ENCODE data around the gene PIEZO1. TPM values are rescaled to one million over a fixed set of nuclear protein-coding genes. Genes with fewer than 3 reads are reported as not detected.

PIEZO1 gene
- total and polyA plus RNA-seq, 9 of the 15 experiments (the other 6 are each of a cell fraction or from before 2014, with no cell fraction given): 3.6 to 432 (median 131) TPM

DNA sequence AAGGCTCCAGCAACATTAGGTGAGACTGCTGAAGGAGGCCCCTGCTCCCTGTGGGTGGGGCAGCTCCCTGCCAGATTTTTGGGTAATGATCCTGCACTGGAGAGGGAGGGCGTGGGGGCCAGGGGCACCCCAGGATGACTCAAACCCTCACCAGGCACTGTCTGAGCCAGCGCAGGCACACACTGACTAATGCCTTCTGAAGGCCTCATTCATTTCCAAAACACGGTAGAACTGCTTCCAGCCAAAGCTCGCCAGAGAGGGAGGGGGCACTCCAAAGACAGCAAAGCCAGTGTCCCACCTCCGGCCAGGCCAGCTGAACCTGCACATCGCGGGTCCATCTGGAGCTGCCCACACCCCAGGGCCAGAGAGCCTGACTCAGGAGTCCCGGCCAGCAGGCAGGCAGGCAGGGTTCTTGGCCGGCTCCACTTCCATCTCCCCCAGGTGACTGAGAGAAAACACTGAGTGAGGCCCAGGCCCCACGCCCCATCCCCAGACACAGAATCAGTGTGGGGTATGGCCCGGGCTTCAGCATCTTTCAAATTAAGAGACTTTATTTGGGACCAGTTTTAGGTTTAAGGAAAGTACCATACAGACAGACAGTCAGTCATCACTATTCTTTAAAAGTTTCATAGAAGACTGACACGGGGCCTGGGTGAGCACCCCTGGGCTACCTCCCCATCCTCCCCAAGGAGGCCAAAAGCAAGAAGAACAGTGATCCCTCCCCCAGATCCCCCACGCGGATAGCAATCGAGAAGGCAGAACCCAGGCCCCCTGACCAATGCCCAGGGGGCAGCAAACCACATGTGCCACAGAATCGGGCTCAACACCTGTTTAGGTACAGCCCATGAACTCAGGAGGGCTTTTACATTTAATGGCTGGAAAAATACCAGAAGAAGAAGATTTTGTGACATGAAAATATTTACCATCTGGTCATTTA is 2.3 kb downstream of the PIEZO1 start (continued):
- TF ChIP-seq POLR2G (IDR thresholded peaks at IDR 0.05; ENCODE audit: low read depth, low read length): peak; percentile 74
- TF ChIP-seq CHCHD3 (CRISPR knock-in tag; IDR thresholded peaks at IDR 0.05): no peak
- no peak for TF ChIP-seq FOXM1 (IDR thresholded peaks at IDR 0.05; ENCODE audit: low read depth)
- no peak for TF ChIP-seq FOXM1 (CRISPR knock-in tag; IDR thresholded peaks at IDR 0.05; ENCODE audit: low read depth)
- TF ChIP-seq POLR3A (IDR thresholded peaks at IDR 0.05; ENCODE audit: borderline replicate concordance, extremely low read depth, insufficient read depth, insufficient read length): no peak
- TF ChIP-seq, protein P1, sequence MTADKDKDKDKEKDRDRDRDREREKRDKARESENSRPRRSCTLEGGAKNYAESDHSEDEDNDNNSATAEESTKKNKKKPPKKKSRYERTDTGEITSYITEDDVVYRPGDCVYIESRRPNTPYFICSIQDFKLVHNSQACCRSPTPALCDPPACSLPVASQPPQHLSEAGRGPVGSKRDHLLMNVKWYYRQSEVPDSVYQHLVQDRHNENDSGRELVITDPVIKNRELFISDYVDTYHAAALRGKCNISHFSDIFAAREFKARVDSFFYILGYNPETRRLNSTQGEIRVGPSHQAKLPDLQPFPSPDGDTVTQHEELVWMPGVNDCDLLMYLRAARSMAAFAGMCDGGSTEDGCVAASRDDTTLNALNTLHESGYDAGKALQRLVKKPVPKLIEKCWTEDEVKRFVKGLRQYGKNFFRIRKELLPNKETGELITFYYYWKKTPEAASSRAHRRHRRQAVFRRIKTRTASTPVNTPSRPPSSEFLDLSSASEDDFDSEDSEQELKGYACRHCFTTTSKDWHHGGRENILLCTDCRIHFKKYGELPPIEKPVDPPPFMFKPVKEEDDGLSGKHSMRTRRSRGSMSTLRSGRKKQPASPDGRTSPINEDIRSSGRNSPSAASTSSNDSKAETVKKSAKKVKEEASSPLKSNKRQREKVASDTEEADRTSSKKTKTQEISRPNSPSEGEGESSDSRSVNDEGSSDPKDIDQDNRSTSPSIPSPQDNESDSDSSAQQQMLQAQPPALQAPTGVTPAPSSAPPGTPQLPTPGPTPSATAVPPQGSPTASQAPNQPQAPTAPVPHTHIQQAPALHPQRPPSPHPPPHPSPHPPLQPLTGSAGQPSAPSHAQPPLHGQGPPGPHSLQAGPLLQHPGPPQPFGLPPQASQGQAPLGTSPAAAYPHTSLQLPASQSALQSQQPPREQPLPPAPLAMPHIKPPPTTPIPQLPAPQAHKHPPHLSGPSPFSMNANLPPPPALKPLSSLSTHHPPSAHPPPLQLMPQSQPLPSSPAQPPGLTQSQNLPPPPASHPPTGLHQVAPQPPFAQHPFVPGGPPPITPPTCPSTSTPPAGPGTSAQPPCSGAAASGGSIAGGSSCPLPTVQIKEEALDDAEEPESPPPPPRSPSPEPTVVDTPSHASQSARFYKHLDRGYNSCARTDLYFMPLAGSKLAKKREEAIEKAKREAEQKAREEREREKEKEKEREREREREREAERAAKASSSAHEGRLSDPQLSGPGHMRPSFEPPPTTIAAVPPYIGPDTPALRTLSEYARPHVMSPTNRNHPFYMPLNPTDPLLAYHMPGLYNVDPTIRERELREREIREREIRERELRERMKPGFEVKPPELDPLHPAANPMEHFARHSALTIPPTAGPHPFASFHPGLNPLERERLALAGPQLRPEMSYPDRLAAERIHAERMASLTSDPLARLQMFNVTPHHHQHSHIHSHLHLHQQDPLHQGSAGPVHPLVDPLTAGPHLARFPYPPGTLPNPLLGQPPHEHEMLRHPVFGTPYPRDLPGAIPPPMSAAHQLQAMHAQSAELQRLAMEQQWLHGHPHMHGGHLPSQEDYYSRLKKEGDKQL (CRISPR knock-in tag; IDR thresholded peaks at IDR 0.05; ENCODE audit: borderline replicate concordance): no peak
- no peak for TF ChIP-seq SETDB1 (IDR thresholded peaks at IDR 0.05; ENCODE audit: low read length)
- TF ChIP-seq ZSCAN32 (CRISPR knock-in tag; IDR thresholded peaks at IDR 0.05): no peak
- no peak for TF ChIP-seq POLR2B (IDR thresholded peaks at IDR 0.05; ENCODE audit: low read depth, partially characterized antibody)
- TF ChIP-seq, protein P2, sequence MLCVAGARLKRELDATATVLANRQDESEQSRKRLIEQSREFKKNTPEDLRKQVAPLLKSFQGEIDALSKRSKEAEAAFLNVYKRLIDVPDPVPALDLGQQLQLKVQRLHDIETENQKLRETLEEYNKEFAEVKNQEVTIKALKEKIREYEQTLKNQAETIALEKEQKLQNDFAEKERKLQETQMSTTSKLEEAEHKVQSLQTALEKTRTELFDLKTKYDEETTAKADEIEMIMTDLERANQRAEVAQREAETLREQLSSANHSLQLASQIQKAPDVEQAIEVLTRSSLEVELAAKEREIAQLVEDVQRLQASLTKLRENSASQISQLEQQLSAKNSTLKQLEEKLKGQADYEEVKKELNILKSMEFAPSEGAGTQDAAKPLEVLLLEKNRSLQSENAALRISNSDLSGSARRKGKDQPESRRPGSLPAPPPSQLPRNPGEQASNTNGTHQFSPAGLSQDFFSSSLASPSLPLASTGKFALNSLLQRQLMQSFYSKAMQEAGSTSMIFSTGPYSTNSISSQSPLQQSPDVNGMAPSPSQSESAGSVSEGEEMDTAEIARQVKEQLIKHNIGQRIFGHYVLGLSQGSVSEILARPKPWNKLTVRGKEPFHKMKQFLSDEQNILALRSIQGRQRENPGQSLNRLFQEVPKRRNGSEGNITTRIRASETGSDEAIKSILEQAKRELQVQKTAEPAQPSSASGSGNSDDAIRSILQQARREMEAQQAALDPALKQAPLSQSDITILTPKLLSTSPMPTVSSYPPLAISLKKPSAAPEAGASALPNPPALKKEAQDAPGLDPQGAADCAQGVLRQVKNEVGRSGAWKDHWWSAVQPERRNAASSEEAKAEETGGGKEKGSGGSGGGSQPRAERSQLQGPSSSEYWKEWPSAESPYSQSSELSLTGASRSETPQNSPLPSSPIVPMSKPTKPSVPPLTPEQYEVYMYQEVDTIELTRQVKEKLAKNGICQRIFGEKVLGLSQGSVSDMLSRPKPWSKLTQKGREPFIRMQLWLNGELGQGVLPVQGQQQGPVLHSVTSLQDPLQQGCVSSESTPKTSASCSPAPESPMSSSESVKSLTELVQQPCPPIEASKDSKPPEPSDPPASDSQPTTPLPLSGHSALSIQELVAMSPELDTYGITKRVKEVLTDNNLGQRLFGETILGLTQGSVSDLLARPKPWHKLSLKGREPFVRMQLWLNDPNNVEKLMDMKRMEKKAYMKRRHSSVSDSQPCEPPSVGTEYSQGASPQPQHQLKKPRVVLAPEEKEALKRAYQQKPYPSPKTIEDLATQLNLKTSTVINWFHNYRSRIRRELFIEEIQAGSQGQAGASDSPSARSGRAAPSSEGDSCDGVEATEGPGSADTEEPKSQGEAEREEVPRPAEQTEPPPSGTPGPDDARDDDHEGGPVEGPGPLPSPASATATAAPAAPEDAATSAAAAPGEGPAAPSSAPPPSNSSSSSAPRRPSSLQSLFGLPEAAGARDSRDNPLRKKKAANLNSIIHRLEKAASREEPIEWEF (CRISPR knock-in tag; IDR thresholded peaks at IDR 0.05): no peak
- no peak for TF ChIP-seq ZNF41 (CRISPR knock-in tag; conservative IDR thresholded peaks at IDR 0.05)
- TF ChIP-seq, protein P3, sequence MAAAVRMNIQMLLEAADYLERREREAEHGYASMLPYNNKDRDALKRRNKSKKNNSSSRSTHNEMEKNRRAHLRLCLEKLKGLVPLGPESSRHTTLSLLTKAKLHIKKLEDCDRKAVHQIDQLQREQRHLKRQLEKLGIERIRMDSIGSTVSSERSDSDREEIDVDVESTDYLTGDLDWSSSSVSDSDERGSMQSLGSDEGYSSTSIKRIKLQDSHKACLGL (CRISPR knock-in tag; IDR thresholded peaks at IDR 0.05; ENCODE audit: borderline replicate concordance, poor library complexity, severe bottlenecking): no peak
- no peak for TF ChIP-seq MCM7 (IDR thresholded peaks at IDR 0.05)
- TF ChIP-seq BRD4 (IDR thresholded peaks at IDR 0.05): no peak
- TF ChIP-seq OTX1 (CRISPR knock-in tag; IDR thresholded peaks at IDR 0.05): no peak
- TF ChIP-seq SAFB (IDR thresholded peaks at IDR 0.05; ENCODE audit: borderline replicate concordance, low read depth, low read length): no peak
